ENCODE results near the gene LRRC2. TPM values are rescaled to one million over a fixed set of nuclear protein-coding genes. Genes with fewer than 3 reads are reported as not detected.
"Not testable (repeated sequence)": the region's sequence is repeated elsewhere in the genome, so short reads cannot be mapped to it uniquely, and the experiment has no call there.

The LRRC2 gene
- total RNA-seq, 1 experiment from 2014 or later: not detected

- intact Hi-C loops (cut with micrococcal nuclease; ENCODE audit: unreplicated experiment): no loop called here
- ChIA-PET CTCF (no interaction called here), POLR2A (no interaction called here)
- BruUV-seq (replicated peaks): no TSS peak
- H3K4me1 ChIP-seq (ENCODE audit: control insufficient read depth, insufficient read depth, low read length): no peaks in the 10 kb centered on the region
- in situ Hi-C loops (cut with HindIII; ENCODE audit: low pct_unique_long_range_greater_than_20kb, low sequenced_read_pairs): no loop called here
- no peak overlapping the region for H3K27ac ChIP-seq (ENCODE audit: low read length)
- no peaks in the 10 kb centered on the region for H3K36me3 ChIP-seq (ENCODE audit: control insufficient read depth, insufficient read depth, low read length)
- TF ChIP-seq TCF7L2 (IDR thresholded peaks at IDR 0.05; ENCODE audit: low read depth, low read length) (no peak), CTCF (IDR thresholded peaks at IDR 0.05) (no peak), SIN3A (IDR thresholded peaks at IDR 0.05; ENCODE audit: borderline replicate concordance, insufficient read depth, low read depth, low read length) (no peak), REST (IDR thresholded peaks at IDR 0.05; ENCODE audit: insufficient read depth in 1 of 2, low read depth in 2 of 2, low read length in 1 of 2) (no peak), POLR2AphosphoS5 (IDR thresholded peaks at IDR 0.05; ENCODE audit: low read depth, low read length) (no peak)
- H3K27me3 ChIP-seq (ENCODE audit: control insufficient read depth, insufficient read depth, low read length): no peaks in the 10 kb centered on the region; the same call in 1 of the 2 replicates
- H3K4me3 ChIP-seq (ENCODE audit: low read depth in 2 of 2, low read length in 2 of 2): no peak overlapping the region
- DNase-seq (ENCODE audit: low read depth, low spot score) (no peak), ATAC-seq (no peak)
- no peaks in the 10 kb centered on the region for H3K9me3 ChIP-seq (ENCODE audit: control insufficient read depth, insufficient read depth, low read depth, low read length)
Measured at GRCh38 chr3:46495901-46496456, 70.1 kb downstream of the LRRC2 start.

- in situ Hi-C loops (cut with HindIII; ENCODE audit: low pct_unique_long_range_greater_than_20kb, low sequenced_read_pairs); POLR2A ChIA-PET; H3K27me3 ChIP-seq (ENCODE audit: control insufficient read depth, insufficient read depth, low read length); H3K27ac ChIP-seq (ENCODE audit: low read length); ATAC-seq; H3K4me3 ChIP-seq (ENCODE audit: low read depth in 2 of 2, low read length in 2 of 2); DNase-seq (ENCODE audit: low read depth, low spot score); H3K4me1 ChIP-seq (ENCODE audit: control insufficient read depth, insufficient read depth, low read length); intact Hi-C loops (cut with micrococcal nuclease; ENCODE audit: unreplicated experiment); H3K9me3 ChIP-seq (ENCODE audit: control insufficient read depth, insufficient read depth, low read depth, low read length); CTCF ChIA-PET; BruUV-seq (replicated peaks); H3K36me3 ChIP-seq (ENCODE audit: control insufficient read depth, insufficient read depth, low read length): not testable (repeated sequence)
Measured at GRCh38 chr3:46494491-46494890, 71.6 kb downstream of the LRRC2 start.

- no TSS peak for BruUV-seq (replicated peaks)
- no peak for ATAC-seq
- Histone ChIP-seq H3K4me1 (ENCODE audit: control insufficient read depth, insufficient read depth, low read length) (no peaks in the 10 kb centered on the region), H3K36me3 (ENCODE audit: control insufficient read depth, insufficient read depth, low read length) (no peaks in the 10 kb centered on the region), H3K4me3 (ENCODE audit: low read depth in 2 of 2, low read length in 2 of 2) (no peak overlapping the region), H3K27me3 (ENCODE audit: control insufficient read depth, insufficient read depth, low read length) (no peaks in the 10 kb centered on the region; the same call in 1 of the 2 replicates), H3K9me3 (ENCODE audit: control insufficient read depth, insufficient read depth, low read depth, low read length) (no peaks in the 10 kb centered on the region), H3K27ac (ENCODE audit: low read length) (no peak overlapping the region)
- POLR2A ChIA-PET: interaction anchor here (0.6 kb wide), 1 partner anchor 136 kb away, joined by 3 read pairs; no protein-coding TSS in a partner anchor
- DNase-seq (ENCODE audit: low read depth, low spot score): no peak
- intact Hi-C loops (cut with micrococcal nuclease; ENCODE audit: unreplicated experiment): no loop called here
- TF ChIP-seq TCF7L2 (IDR thresholded peaks at IDR 0.05; ENCODE audit: low read depth, low read length): no peak
- no peak for TF ChIP-seq CTCF (IDR thresholded peaks at IDR 0.05)
- TF ChIP-seq SIN3A (IDR thresholded peaks at IDR 0.05; ENCODE audit: borderline replicate concordance, insufficient read depth, low read depth, low read length): no peak
- no peak for TF ChIP-seq POLR2AphosphoS5 (IDR thresholded peaks at IDR 0.05; ENCODE audit: low read depth, low read length)
- TF ChIP-seq REST (IDR thresholded peaks at IDR 0.05; ENCODE audit: insufficient read depth in 1 of 2, low read depth in 2 of 2, low read length in 1 of 2): no peak
- CTCF ChIA-PET: no interaction called here
- in situ Hi-C loops (cut with HindIII; ENCODE audit: low pct_unique_long_range_greater_than_20kb, low sequenced_read_pairs): no loop called here
Measured at GRCh38 chr3:46492890-46493547, 73.1 kb downstream of the LRRC2 start.

Data from Panc1 (cell line).